Body of pancreas (tissue), 4 donors: ENCODE results near the gene SLC45A3.

Experiments
- POLR2A ChIP-seq, 3 donors: fragments of 450-650 bp; IDR thresholded peaks; one replicate each; pipeline ENCODE4 v1.6.1; 2016; ENCODE audit warnings: antibody characterized with exemption in 3 of 3, mild to moderate bottlenecking in 2 of 3
- TF ChIP-seq, protein P1 (sequence below), 7 experiments: fragments of 450-650 bp in 4 of 7; fragments of 200-600 bp in 3 of 7; sonication (generic) in 3 of 7; IDR thresholded peaks; one replicate each; pipeline ENCODE4 v1.5.1; 2016 to 2019; ENCODE audit warnings: antibody characterized with exemption in 7 of 7

- TF ChIP-seq, protein P1, sequence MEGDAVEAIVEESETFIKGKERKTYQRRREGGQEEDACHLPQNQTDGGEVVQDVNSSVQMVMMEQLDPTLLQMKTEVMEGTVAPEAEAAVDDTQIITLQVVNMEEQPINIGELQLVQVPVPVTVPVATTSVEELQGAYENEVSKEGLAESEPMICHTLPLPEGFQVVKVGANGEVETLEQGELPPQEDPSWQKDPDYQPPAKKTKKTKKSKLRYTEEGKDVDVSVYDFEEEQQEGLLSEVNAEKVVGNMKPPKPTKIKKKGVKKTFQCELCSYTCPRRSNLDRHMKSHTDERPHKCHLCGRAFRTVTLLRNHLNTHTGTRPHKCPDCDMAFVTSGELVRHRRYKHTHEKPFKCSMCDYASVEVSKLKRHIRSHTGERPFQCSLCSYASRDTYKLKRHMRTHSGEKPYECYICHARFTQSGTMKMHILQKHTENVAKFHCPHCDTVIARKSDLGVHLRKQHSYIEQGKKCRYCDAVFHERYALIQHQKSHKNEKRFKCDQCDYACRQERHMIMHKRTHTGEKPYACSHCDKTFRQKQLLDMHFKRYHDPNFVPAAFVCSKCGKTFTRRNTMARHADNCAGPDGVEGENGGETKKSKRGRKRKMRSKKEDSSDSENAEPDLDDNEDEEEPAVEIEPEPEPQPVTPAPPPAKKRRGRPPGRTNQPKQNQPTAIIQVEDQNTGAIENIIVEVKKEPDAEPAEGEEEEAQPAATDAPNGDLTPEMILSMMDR (IDR thresholded peaks at IDR 0.05): no peak
- TF ChIP-seq POLR2A (IDR thresholded peaks at IDR 0.05): no peak
These were observed 18.1 kb downstream of the SLC45A3 start for GRCh38 chr1:205662135-205662738.
